HG02588 (cell line): ENCODE results near the gene RBM3.

Experiments
- ATAC-seq: cut with Tn5 transposase; IDR thresholded peaks from one replicate; pipeline ENCODE4 v1.9.1; 2021; ENCODE audit warnings: mild to moderate bottlenecking, moderate library complexity; ENCODE audit not compliant: unreplicated experiment

Gene RBM3

GRCh38 chrX:48575642-48576041 is 1.4 kb downstream of the RBM3 start:
- no peak for ATAC-seq

DNA sequence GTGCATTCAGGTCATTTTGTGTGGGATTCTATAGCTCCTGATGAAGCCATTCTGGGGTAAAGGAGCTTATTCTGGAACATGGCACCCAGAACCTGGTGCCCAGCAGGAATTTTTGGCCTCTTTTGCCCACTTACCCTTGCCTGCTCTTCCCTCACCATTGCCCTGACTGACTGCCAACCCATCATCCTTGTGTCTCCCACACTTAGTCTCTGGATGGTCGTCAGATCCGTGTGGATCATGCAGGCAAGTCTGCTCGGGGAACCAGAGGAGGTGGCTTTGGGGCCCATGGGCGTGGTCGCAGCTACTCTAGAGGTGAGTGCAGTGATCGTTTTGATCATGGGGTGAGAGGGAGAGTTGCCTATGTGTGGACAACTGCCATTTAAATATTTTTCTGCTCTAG is 1.8 kb downstream of the RBM3 start:
- no peak for ATAC-seq

DNA sequence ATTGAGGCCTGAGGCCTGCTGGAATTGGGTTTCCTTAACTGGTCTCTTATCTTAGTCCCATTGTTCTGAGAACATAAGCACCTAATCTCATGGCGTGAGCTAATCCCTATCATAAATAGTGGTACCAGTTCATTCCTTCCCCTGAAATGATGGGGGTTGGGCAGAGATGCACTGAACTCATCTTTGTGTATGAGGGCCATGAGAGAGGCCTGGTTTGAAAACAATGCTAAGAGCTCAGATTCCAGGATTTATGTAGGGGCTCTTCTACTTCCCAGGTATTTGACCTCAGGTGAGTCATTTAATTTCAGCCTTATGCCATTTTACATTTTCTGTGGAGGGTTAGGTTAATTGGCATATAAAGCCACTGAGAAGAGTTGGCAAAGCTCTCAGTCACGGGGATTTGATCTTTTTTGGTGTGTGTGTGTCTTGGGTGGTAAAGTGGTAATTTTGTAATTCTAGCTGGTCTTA is 4.4 kb downstream of the RBM3 start:
- ATAC-seq: no peak

DNA sequence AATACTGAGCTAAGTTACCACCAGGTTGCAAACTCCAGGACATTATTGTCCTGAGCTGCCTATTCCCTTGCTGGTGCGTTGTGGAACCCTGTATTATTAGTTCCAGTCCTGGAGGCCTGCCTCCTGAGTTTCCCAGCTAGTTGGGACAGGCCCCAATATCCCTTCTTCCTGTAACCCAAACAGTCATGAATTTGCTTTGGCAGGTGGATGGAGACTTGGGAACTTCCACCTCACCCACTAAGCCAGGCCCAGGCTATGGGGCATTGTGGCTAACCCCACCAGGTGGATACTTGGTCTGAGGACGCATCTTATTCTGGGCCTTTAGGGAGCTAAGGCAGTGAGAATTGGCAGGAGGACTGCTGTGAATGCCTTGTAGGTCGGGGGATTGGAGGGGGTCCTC is 5.0 kb downstream of the RBM3 start:
- no peak for ATAC-seq

DNA sequence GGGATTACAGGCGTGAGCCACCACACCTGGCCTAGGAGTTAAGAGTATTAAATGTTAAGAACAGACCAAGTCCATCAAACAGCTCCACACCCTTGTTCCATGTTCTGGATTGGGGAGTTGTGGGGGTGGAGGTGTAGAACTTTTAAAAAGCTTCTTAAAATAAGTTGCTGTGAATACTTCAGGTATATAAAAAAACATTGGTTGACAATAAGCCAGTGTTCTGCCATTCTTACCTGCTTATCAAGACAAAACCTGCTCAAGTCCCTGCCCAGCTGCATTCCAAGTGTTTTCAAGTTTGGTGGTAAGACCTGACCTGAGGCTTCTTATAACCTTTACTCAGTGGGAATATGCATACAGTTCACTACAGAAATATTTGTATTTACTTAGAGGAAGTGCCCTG is 6.4 kb downstream of the RBM3 start:
- ATAC-seq: no peak

- ATAC-seq: no peak
These were observed 10.4 kb downstream of the RBM3 start for GRCh38 chrX:48584698-48585097.

- no peak for ATAC-seq
These were observed 15.3 kb downstream of the RBM3 start for GRCh38 chrX:48589482-48590162.

DNA sequence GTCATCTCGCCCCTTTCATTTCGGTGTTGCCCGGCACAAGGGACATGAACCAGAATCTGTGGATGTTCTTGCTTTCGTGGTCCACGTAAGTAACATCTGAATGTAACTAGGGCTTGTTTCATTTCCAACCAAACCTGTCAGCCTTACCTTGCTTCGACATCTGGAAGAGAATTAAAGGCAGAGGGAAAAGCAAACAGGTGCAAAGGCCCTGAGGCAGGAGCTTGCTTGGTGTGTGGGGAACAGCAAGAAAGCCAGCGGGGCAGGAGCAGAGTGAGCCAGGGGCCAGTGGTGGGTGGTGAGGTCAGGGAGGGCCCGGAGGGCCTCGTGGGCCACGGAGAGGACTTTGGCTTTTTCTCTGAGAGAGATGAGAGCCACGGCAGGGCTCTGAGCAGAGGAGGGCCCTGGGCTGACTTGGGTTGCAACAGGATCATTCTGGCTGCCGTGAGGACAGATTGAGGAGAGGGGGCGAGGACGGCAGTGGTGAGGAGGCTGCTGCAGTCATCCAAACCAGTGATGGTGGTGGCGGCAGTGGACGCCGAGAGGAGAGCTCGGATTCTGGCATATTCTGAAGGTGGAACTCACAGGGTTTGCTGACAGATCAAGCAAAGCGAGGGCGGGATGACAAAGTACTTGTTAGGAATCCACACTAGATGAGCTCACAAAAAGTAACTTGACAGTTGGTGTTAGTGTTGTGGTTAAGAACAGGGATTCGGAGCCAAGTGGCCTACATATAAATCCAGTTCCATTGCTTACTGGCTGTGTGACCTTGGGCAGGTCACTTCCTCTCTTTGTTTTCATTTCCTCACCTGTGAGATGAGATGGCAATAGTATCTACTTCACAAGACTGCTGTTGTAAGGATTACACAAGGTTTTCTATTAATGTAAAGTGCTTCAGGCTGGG is 16.2 kb downstream of the RBM3 start:
- no peak for ATAC-seq

DNA sequence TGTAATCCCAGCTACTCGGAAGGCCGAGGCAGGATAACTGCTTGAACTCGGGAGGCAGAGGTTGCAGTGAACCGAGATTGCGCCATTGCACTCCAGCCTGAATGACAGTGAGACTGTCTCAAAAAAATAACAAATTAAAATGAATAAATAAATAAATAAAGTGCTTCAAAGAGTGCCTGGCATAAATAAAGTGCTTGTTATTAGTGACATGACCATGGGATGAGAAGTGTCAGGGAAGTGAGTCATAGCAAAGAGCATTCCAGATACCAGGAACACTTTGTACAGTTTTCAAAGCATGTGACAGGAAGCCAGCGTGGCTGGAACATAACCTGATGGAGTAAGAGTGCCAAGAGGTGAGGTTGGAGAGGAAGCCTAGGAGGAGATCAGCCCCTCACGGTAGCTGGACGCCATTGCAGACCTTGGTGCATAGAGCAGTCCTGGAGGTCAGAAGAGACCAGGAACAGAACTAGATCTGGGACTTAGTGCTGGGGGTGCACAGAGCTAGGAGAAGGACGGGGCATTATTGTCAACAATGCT is 17.0 kb downstream of the RBM3 start:
- no peak for ATAC-seq

- no peak for ATAC-seq
These were observed 18.7 kb downstream of the RBM3 start for GRCh38 chrX:48592971-48593370.

- no peak for ATAC-seq
These were observed 21.6 kb downstream of the RBM3 start for GRCh38 chrX:48595929-48596328.

GRCh38 chrX:48597353-48598264 is 23.3 kb downstream of the RBM3 start, which contains the start of gene WDR13:
Gene WDR13 (plus strand): TSS chrX:48597492. CDS start chrX:48597997, 505 bp downstream.
- peak; percentile 76 for ATAC-seq

GRCh38 chrX:48598614-48599013 is 24.3 kb downstream of the RBM3 start:
- ATAC-seq: no peak

GRCh38 chrX:48599341-48599740 is 25.1 kb downstream of the RBM3 start:
- no peak for ATAC-seq

DNA sequence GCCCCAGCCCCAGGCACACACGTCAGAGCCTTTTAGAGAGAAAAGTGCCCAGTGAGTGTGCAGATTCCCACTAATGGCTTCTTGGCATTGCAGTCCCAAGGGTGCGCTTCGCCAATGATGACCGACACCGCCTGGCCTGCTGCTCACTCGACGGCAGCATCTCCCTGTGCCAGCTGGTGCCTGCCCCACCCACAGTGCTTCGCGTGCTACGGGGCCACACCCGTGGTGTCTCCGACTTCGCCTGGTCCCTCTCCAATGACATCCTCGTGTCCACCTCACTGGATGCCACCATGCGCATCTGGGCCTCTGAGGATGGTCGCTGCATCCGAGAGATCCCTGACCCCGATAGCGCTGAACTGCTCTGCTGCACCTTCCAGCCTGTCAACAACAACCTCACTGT is 25.9 kb downstream of the RBM3 start:
- ATAC-seq: no peak

DNA sequence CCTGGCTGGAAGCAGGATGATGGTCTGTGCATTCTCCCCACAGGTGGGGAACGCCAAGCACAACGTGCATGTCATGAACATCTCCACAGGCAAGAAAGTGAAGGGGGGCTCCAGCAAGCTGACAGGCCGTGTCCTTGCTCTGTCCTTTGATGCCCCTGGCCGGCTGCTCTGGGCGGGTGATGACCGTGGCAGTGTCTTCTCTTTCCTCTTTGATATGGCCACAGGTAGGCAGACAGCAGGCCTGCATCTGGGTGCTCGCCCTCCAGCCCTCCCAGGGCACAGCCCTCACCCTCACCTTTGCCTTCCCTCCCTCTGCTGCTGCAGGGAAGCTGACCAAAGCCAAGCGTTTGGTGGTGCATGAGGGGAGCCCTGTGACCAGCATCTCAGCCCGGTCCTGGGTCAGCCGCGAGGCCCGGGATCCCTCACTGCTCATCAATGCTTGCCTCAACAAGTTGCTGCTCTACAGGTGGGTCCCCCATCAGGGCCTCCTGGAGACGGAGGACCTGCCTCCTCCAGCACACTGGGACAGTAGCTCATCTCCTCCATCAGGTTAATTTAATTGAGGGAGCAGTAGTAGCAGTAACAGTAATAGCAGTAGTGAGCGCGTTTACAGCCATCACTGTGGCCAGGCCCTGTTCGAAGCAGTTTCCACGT is 27.6 kb downstream of the RBM3 start:
- ATAC-seq: no peak

GRCh38 chrX:48604701-48605100 is 30.4 kb downstream of the RBM3 start:
- ATAC-seq: no peak

GRCh38 chrX:48606091-48606490 is 31.8 kb downstream of the RBM3 start:
- no peak for ATAC-seq

DNA sequence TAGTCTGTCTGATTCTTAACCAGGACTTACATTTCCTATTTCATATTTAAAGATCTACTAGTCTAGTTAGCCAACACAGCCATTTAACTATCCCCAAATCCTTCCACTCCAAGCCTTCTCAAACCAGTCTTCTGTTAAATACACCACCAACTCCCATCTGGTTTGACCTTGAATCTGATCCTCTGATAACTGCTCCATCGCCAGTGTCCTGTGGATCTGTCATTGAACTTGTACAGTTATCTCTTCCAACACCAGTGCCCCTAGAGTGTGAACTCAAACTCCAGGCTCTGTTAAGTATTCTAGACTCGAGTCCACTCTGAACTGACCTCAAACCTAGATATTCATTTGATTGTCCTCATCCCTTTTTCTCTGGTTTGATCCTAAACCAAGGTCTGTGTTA is 37.4 kb downstream of the RBM3 start:
- no peak for ATAC-seq

- no peak for ATAC-seq
These were observed 39.3 kb downstream of the RBM3 start for GRCh38 chrX:48613502-48614160.
